OCI-LY7 (cell line): ENCODE results near the gene PHF24.

Experiments
- CTCF ChIP-seq: fragments of 200-600 bp; sonication (generic); conservative IDR thresholded peaks from 2 replicates; pipeline ENCODE4 v1.5.1; 2014; ENCODE audit warnings: mild to moderate bottlenecking, antibody characterized with exemption, low read length, moderate library complexity, mixed read lengths
- EZH2phosphoT487 ChIP-seq: fragments of 200-600 bp; sonication (generic); IDR thresholded peaks from 2 replicates; pipeline ENCODE4 v1.6.1; 2018; ENCODE audit warnings: low read depth, borderline replicate concordance, mild to moderate bottlenecking, mixed run types, antibody characterized with exemption, low read length, moderate library complexity, mixed read lengths

DNA sequence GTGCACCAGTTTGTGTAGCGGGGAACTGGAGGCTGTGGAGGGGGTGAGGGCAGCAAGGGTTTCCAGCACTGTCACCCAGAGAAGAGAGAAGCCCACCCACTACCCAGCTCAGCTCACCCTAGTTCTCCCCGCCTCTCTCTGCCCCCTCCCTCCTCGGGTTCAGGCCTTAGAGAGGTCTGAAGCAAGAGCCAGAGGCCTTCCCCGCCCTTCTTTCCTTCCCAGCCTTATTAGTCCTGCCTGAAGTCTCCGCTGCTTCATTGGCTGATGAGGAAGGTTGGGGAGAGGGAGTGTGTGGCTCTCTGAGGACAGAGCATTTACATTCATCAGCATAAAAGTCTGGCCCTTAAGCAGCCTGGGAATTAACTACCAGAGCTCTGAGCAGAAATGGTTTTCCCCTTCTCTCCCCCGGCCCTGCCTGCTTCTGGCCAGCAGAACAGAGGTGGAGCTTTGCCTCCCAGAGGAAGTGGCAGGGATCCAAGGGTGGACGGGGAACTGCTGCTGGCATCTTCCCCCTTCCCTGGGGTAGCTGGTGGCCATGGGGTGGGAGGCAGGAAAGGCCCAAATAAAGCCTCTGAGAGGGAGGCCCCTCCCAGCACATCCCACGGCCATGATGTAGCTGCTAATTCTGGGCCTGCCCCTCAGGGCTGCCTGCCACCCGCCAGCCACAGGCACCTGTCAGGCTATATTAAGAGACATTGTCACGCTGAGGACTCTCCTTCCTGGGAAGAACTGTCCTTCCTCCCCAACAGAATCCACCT is 35.6 kb downstream of the PHF24 start:
- no peak for TF ChIP-seq CTCF
- TF ChIP-seq EZH2phosphoT487: no peak
